HG03571 (cell line): ENCODE results near the gene NOS3.
"Not testable (repeated sequence)": the region's sequence is repeated elsewhere in the genome, so short reads cannot be mapped to it uniquely, and the experiment has no call there.

Experiments
- ATAC-seq: cut with Tn5 transposase; IDR thresholded peaks from one replicate; pipeline ENCODE4 v1.9.1; 2021; ENCODE audit not compliant: unreplicated experiment

The NOS3 gene

GRCh38 chr7:150997817-150998216, 7.0 kb downstream of the NOS3 start:
- ATAC-seq: no peak

- no peak for ATAC-seq
Measured at GRCh38 chr7:150998341-150998740, 7.5 kb downstream of the NOS3 start.

- no peak for ATAC-seq
Measured at GRCh38 chr7:150999001-150999400, 8.2 kb downstream of the NOS3 start.

GRCh38 chr7:150999497-151000230, 8.8 kb downstream of the NOS3 start:
- no peak for ATAC-seq

GRCh38 chr7:151000897-151001495, 10.2 kb downstream of the NOS3 start:
- ATAC-seq: no peak

GRCh38 chr7:151001546-151001945, 10.7 kb downstream of the NOS3 start:
- ATAC-seq: no peak

- ATAC-seq: no peak
Measured at GRCh38 chr7:151003572-151003971, 12.8 kb downstream of the NOS3 start.

- ATAC-seq: no peak
Measured at GRCh38 chr7:151005566-151005965, 14.7 kb downstream of the NOS3 start.

- ATAC-seq: no peak
Measured at GRCh38 chr7:151006590-151007300, 15.9 kb downstream of the NOS3 start.

GRCh38 chr7:151007469-151007898, 16.7 kb downstream of the NOS3 start:
- no peak for ATAC-seq

GRCh38 chr7:151008143-151008510, 17.3 kb downstream of the NOS3 start:
- ATAC-seq: no peak

GRCh38 chr7:151008511-151009323, 17.9 kb downstream of the NOS3 start:
- ATAC-seq: peak; percentile 88

GRCh38 chr7:151009327-151010036, 18.7 kb downstream of the NOS3 start:
- ATAC-seq: no peak

- no peak for ATAC-seq
Measured at GRCh38 chr7:151010037-151010306, 19.2 kb downstream of the NOS3 start.

GRCh38 chr7:151010307-151011096, 19.7 kb downstream of the NOS3 start:
- no peak for ATAC-seq

- no peak for ATAC-seq
Measured at GRCh38 chr7:151011097-151011409, 20.2 kb downstream of the NOS3 start.

GRCh38 chr7:151011616-151012015, 20.8 kb downstream of the NOS3 start:
- not testable (repeated sequence) for ATAC-seq

- ATAC-seq: no peak
Measured at GRCh38 chr7:151012031-151012692, 21.3 kb downstream of the NOS3 start.

- ATAC-seq: no peak
Measured at GRCh38 chr7:151012911-151013347, 22.1 kb downstream of the NOS3 start.

- ATAC-seq: no peak
Measured at GRCh38 chr7:151013356-151013732, 22.5 kb downstream of the NOS3 start.
